B cell (primary cell): Measurements from ENCODE around the gene GULP1. TPM values are rescaled to one million over a fixed set of nuclear protein-coding genes. Genes with fewer than 3 reads are reported as not detected.

Source experiments
- ATAC-seq: fragments of 200-7000 bp; cut with Tn5 transposase; one replicate; pipeline ENCODE4 v1.10.0; 2021; ENCODE audit warnings: low read depth, mild to moderate bottlenecking, moderate number of reproducible peaks, moderate library complexity
- CTCF ChIA-PET: fragments of 350-600 bp; sonication (Branson Sonifier 250); formaldehyde crosslinking; loops from one replicate; lab custom pipeline; 2021; ENCODE audit warnings: antibody characterized with exemption, inconsistent platforms; lab: Charles Lee
- POLR2A ChIA-PET: fragments of 350-600 bp; sonication (Branson Sonifier 250); formaldehyde crosslinking; loops from one replicate; lab custom pipeline; 2021; ENCODE audit warnings: antibody characterized with exemption; lab: Charles Lee
- DNase-seq: peaks from one replicate; pipeline ENCODE4 v3.0.0; 2013
- H2AFZ ChIP-seq: 2 replicates; pipeline ENCODE4 v1.6.1; 2012; ENCODE audit warnings: mild to moderate bottlenecking, low read depth, low read length; ENCODE audit not compliant: insufficient read depth, poor library complexity, severe bottlenecking
- H3K27ac ChIP-seq, 2 donors: 1 replicate in 1 of 2; 2 replicates in 1 of 2; pipeline ENCODE4 v1.5.1; 2012 to 2013; ENCODE audit warnings: low read length in 2 of 2, mild to moderate bottlenecking in 2 of 2, moderate library complexity in 1 of 2
- H3K27me3 ChIP-seq, 4 experiments: fragments of 200-600 bp in 1 of 4; sonication (generic) in 1 of 4; replicated peaks in 1 of 4; 1 replicate in 2 of 4; 2 replicates in 2 of 4; pipeline versions ENCODE4 v1.6.1 to v1.7.0; 2013 to 2016; ENCODE audit warnings: low read length in 3 of 4, mild to moderate bottlenecking in 2 of 4, mixed read lengths in 1 of 4, moderate library complexity in 1 of 4; ENCODE audit not compliant: insufficient read depth in 4 of 4, control insufficient read depth in 3 of 4; ENCODE audit errors: control extremely low read depth in 1 of 4
- H3K36me3 ChIP-seq, 2 experiments: replicated peaks in 1 of 2; 1 replicate in 1 of 2; 2 replicates in 1 of 2; pipeline versions ENCODE4 v1.6.1 to v1.7.1; 2013; ENCODE audit warnings: low read length in 1 of 2; ENCODE audit not compliant: insufficient read depth in 2 of 2, control insufficient read depth in 1 of 2; ENCODE audit errors: control extremely low read depth in 1 of 2, extremely low read depth in 1 of 2
- H3K4me1 ChIP-seq, 2 donors: fragments of 200-600 bp in 1 of 2; sonication (generic) in 1 of 2; 1 replicate in 1 of 2; 2 replicates in 1 of 2; pipeline versions ENCODE4 v1.5.1 to v1.6.1; 2013 to 2017; ENCODE audit warnings: low read length in 2 of 2; ENCODE audit not compliant: control insufficient read depth in 2 of 2, insufficient read depth in 2 of 2
- H3K4me2 ChIP-seq: replicated peaks from 2 replicates; pipeline ENCODE3; 2012; ENCODE audit warnings: mild to moderate bottlenecking, low read depth, low read length; ENCODE audit not compliant: poor library complexity, severe bottlenecking
- H3K4me3 ChIP-seq, 5 experiments: fragments of 200-600 bp in 1 of 5; sonication (generic) in 1 of 5; 1 replicate in 3 of 5; 2 replicates in 2 of 5; pipeline versions ENCODE4 v1.5.1 to v1.7.0; 2011 to 2016; ENCODE audit warnings: low read length in 4 of 5, mild to moderate bottlenecking in 4 of 5, low read depth in 2 of 5, control low read depth in 1 of 5, moderate library complexity in 1 of 5; ENCODE audit not compliant: insufficient read depth in 1 of 5; ENCODE audit errors: control extremely low read depth in 1 of 5, extremely low read depth in 1 of 5
- H3K79me2 ChIP-seq: fragments of 200-600 bp; sonication (generic); one replicate; pipeline ENCODE4 v1.6.0; 2016; ENCODE audit warnings: low read length; ENCODE audit not compliant: control insufficient read depth, insufficient read depth
- H3K9ac ChIP-seq: fragments of 200-600 bp; sonication (generic); 2 replicates; pipeline ENCODE4 v1.6.1; 2017; ENCODE audit warnings: mild to moderate bottlenecking, low read length, moderate library complexity
- H3K9me3 ChIP-seq, 3 donors: one replicate each; pipeline versions ENCODE4 v1.6.1 to v1.7.1; 2013; ENCODE audit warnings: low read length in 2 of 3; ENCODE audit not compliant: control insufficient read depth in 2 of 3, insufficient read depth in 1 of 3; ENCODE audit errors: control extremely low read depth in 1 of 3
- H4K20me1 ChIP-seq: 2 replicates; pipeline ENCODE4 v1.6.0; 2012; ENCODE audit warnings: mild to moderate bottlenecking, low read length; ENCODE audit not compliant: insufficient read depth, control insufficient read depth, poor library complexity, severe bottlenecking
- H3K27ac Mint-ChIP-seq: one replicate; pipeline ENCODE4 v1.8.0; 2021; ENCODE audit warnings: mixed read lengths
- H3K27me3 Mint-ChIP-seq: one replicate; pipeline ENCODE4 v1.8.0; 2021; ENCODE audit warnings: mixed read lengths
- H3K4me1 Mint-ChIP-seq: one replicate; pipeline ENCODE4 v1.8.0; 2021; ENCODE audit warnings: mixed read lengths
- H3K4me3 Mint-ChIP-seq: one replicate; pipeline ENCODE4 v1.8.0; 2021; ENCODE audit warnings: mixed read lengths
- H3K9me3 Mint-ChIP-seq: one replicate; pipeline ENCODE4 v1.8.0; 2022; ENCODE audit warnings: mixed read lengths; ENCODE audit not compliant: insufficient read depth
- EZH2 ChIP-seq: IDR thresholded peaks from 2 replicates; pipeline ENCODE4 v1.6.1; 2012; ENCODE audit warnings: borderline replicate concordance, low read depth, mild to moderate bottlenecking, moderate library complexity, low read length; ENCODE audit not compliant: insufficient read depth, poor library complexity, severe bottlenecking
- WGBS: methylation state at CpG from one replicate; pipeline ENCODE4 v1.1.5; 2013; ENCODE audit warnings: missing lambda C conversion rate; ENCODE audit not compliant: insufficient coverage; 5-methylcytosine and 5-hydroxymethylcytosine counted together
- intact Hi-C: fragments of 100-400 bp; cut with micrococcal nuclease; formaldehyde crosslinking; loops from one replicate; pipeline ENCODE4 v1.10.0; 2022
- polyA plus RNA-seq: library from polyadenylated mRNA; depleted of rRNA; stranded (reverse); fragments of >200 nt; gene quantifications from 2 replicates; pipeline ENCODE4 v1.2.3, GENCODE V29; 2012
- total RNA-seq, 2 donors: library from RNA; stranded (reverse); fragments of 120-200 nt in 1 of 2; gene quantifications; 1 replicate in 1 of 2; 2 replicates in 1 of 2; pipeline versions ENCODE4 v1.2.3 to v1.2.4, GENCODE V29; 2013 to 2022
- TF ChIP-seq, protein P1 (sequence below): fragments of 200-600 bp; IDR thresholded peaks from one replicate; pipeline ENCODE4 v1.8.0; 2022; ENCODE audit warnings: antibody characterized with exemption, mild to moderate bottlenecking

The GULP1 gene
- total and polyA plus RNA-seq, 2 donors (not counting 1 experiment from before 2014, with no cell fraction given): not detected

DNA sequence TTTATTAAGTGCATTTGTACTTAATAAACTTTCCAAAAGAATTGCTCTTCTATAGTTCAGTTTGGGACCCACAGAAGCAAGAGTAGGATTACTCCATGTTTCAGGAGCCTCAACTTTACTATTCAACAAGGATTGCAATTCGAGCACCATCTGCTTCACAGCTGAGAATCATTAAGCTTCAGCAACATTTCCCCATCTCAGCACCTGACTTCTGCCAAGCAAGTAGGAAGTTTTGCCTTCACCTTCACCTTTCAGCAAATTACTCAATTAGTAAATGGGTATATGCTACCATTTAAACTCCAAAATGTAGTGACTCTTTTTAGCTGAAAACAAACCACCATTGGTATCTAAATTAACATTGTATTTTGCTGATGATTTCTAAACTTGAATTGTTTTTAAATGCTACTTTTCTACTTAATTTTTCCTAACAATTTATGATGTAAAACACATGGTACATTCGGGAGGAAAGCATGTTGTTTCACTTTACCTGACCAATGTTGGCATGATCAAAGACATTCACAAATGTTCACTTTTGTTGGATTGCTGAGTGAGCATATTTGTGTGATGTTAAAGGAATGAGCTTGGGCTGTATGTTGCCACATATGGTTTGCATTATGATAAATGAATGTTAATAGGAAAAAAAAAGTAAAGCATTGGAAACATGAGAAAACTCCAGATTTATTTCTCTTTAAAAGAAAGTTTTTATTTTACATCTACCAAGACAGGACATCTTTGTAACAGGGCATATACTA, 159.2 kb downstream of the GULP1 start:
- no peak for ATAC-seq
- intact Hi-C loops: no loop called here
- DNase-seq: no peak

DNA sequence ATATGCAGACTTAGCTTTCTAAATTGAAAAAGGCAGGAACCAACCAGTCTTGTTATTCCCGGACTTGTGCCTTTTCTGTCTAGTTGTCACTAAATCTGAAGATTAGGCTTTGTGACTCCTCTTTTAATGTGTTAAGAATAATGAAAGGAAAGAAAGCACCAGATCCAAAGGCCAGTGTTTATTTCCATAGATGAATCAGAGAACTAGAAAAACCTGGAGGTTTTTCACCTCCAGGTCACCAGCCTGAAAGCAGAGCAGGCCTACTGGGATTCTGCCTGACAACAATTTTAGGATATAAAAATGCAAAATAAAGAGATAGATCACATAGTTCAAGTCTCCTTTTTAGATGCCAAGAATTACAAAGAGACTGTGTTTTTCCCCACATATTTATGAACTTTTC, 160.4 kb downstream of the GULP1 start:
- no peak for ATAC-seq
- 80% methylated on average over 1 of the region's 1 CpG for WGBS
- intact Hi-C loops: no loop called here
- Histone ChIP-seq H3K27me3 (no peaks in the 10 kb centered on the region), H3K79me2 (no peaks in the 10 kb centered on the region), H3K36me3 (no peaks in the 10 kb centered on the region), H3K4me3 (no peak overlapping the region), H3K9me3 (peaks cover 0 to 7% (median 0%) of the 10 kb centered on the region in 3 donors), H3K9ac (no peak overlapping the region), H3K4me1 (no peaks in the 10 kb centered on the region), H3K27ac (no peak overlapping the region), H4K20me1 (no peaks in the 10 kb centered on the region), H3K4me2 (no peak overlapping the region), H2AFZ (no peak overlapping the region)
- H3K4me1 Mint-ChIP-seq: no peaks in the 10 kb centered on the region
- peaks cover 3% of the 10 kb centered on the region for H3K9me3 Mint-ChIP-seq
- DNase-seq: no peak
- CTCF ChIA-PET: no interaction called here
- no peaks in the 10 kb centered on the region for H3K27me3 Mint-ChIP-seq
- H3K4me3 Mint-ChIP-seq: no peak overlapping the region
- POLR2A ChIA-PET: no interaction called here
- H3K27ac Mint-ChIP-seq: no peak overlapping the region
- TF ChIP-seq, protein P1, sequence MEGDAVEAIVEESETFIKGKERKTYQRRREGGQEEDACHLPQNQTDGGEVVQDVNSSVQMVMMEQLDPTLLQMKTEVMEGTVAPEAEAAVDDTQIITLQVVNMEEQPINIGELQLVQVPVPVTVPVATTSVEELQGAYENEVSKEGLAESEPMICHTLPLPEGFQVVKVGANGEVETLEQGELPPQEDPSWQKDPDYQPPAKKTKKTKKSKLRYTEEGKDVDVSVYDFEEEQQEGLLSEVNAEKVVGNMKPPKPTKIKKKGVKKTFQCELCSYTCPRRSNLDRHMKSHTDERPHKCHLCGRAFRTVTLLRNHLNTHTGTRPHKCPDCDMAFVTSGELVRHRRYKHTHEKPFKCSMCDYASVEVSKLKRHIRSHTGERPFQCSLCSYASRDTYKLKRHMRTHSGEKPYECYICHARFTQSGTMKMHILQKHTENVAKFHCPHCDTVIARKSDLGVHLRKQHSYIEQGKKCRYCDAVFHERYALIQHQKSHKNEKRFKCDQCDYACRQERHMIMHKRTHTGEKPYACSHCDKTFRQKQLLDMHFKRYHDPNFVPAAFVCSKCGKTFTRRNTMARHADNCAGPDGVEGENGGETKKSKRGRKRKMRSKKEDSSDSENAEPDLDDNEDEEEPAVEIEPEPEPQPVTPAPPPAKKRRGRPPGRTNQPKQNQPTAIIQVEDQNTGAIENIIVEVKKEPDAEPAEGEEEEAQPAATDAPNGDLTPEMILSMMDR: no peak
- TF ChIP-seq EZH2: no peak

More for the DNA sequence above, 159.2 kb downstream of the GULP1 start:
- Mint-ChIP-seq H3K27me3 (no peaks in the 10 kb centered on the region), H3K4me1 (no peaks in the 10 kb centered on the region), H3K27ac (no peak overlapping the region), H3K9me3 (peaks cover 3% of the 10 kb centered on the region), H3K4me3 (no peak overlapping the region)
- POLR2A ChIA-PET: no interaction called here
- no peak overlapping the region for H3K4me3 ChIP-seq
- H3K4me2 ChIP-seq: no peak overlapping the region
- TF ChIP-seq, protein P1: no peak
- TF ChIP-seq EZH2: no peak
- no peaks in the 10 kb centered on the region for H3K27me3 ChIP-seq
- H3K4me1 ChIP-seq: no peaks in the 10 kb centered on the region
- 100% methylated on average over 1 of the region's 2 CpGs for WGBS
- H2AFZ ChIP-seq: no peak overlapping the region
- no peak overlapping the region for H3K9ac ChIP-seq
- no peaks in the 10 kb centered on the region for H3K9me3 ChIP-seq
- CTCF ChIA-PET: no interaction called here
- H4K20me1 ChIP-seq: no peaks in the 10 kb centered on the region
- H3K79me2 ChIP-seq: no peaks in the 10 kb centered on the region
- no peaks in the 10 kb centered on the region for H3K36me3 ChIP-seq
- H3K27ac ChIP-seq: no peak overlapping the region
